Measurements from ENCODE around the gene MESP1. TPM values are rescaled to one million over a fixed set of nuclear protein-coding genes. Genes with fewer than 3 reads are reported as not detected.

The MESP1 gene
- total RNA-seq, 2 experiments from 2014 or later = 0.22 TPM; not detected in 1

GRCh38 chr15:89781055-89781454 lies 30.0 kb upstream of the MESP1 start:
- DNase-seq = peak in 3 of 14 experiments; percentile 10 to 62 (median 52)
- H3K27me3 ChIP-seq (ENCODE audit: control insufficient read depth in 1 of 2, insufficient read depth in 2 of 2, low read length in 2 of 2) = peaks cover 8 to 12% of the 10 kb centered on the region in 2 experiments
- H3K36me3 Mint-ChIP-seq (ENCODE audit: low read depth) = no peaks in the 10 kb centered on the region
- H3K9me3 ChIP-seq (ENCODE audit: control insufficient read depth in 1 of 2, insufficient read depth in 1 of 2, low read length in 2 of 2) = peaks cover 0 to 1% of the 10 kb centered on the region in 2 experiments
- no peak overlapping the region for H3K4me3 Mint-ChIP-seq
- peaks cover 20% of the 10 kb centered on the region for H3K4me1 ChIP-seq (ENCODE audit: insufficient read depth, low read length)
- no peaks in the 10 kb centered on the region for H3K9me3 Mint-ChIP-seq
- H3K27me3 Mint-ChIP-seq = peaks cover 36% of the 10 kb centered on the region
- peak; percentile 29 for ATAC-seq (ENCODE audit: poor library complexity)
- H3K27ac Mint-ChIP-seq = no peak overlapping the region
- no peaks in the 10 kb centered on the region for H3K36me3 ChIP-seq (ENCODE audit: insufficient read depth, low read length)
- no peak overlapping the region for H3K27ac ChIP-seq (ENCODE audit: low read depth in 1 of 2, low read length in 2 of 2)
- CTCF ChIA-PET = interaction anchor here (0.8 kb wide), 1 partner anchor 11 kb away, joined by 3 read pairs; no protein-coding TSS in a partner anchor
- H3K4me3 ChIP-seq (ENCODE audit: low read length) = no peak overlapping the region
- no peak for TF ChIP-seq CTCF (IDR thresholded peaks at IDR 0.05)
- no peaks in the 10 kb centered on the region for H3K4me1 Mint-ChIP-seq (ENCODE audit: low read depth)
- intact Hi-C loops (cut with DNase I, micrococcal nuclease) = no loop called here
- POLR2A ChIA-PET = no interaction called here

GRCh38 chr15:89780601-89781000 lies 29.6 kb upstream of the MESP1 start:
- peaks cover 0 to 4% of the 10 kb centered on the region in 2 experiments for H3K9me3 ChIP-seq (ENCODE audit: control insufficient read depth in 1 of 2, insufficient read depth in 1 of 2, low read length in 2 of 2)
- H3K36me3 Mint-ChIP-seq (ENCODE audit: low read depth) = no peaks in the 10 kb centered on the region
- no peak overlapping the region for H3K27ac Mint-ChIP-seq
- POLR2A ChIA-PET = no interaction called here
- H3K27me3 Mint-ChIP-seq = peaks cover 39% of the 10 kb centered on the region
- no peak for TF ChIP-seq CTCF (IDR thresholded peaks at IDR 0.05)
- no peak overlapping the region for H3K4me3 ChIP-seq (ENCODE audit: low read length)
- H3K27ac ChIP-seq (ENCODE audit: low read depth in 1 of 2, low read length in 2 of 2) = no peak overlapping the region
- no peak overlapping the region for H3K4me3 Mint-ChIP-seq
- DNase-seq (no peak), ATAC-seq (ENCODE audit: poor library complexity) (no peak)
- no peaks in the 10 kb centered on the region for H3K36me3 ChIP-seq (ENCODE audit: insufficient read depth, low read length)
- H3K4me1 ChIP-seq (ENCODE audit: insufficient read depth, low read length) = peaks cover 23% of the 10 kb centered on the region
- H3K4me1 Mint-ChIP-seq (ENCODE audit: low read depth) = no peaks in the 10 kb centered on the region
- CTCF ChIA-PET = no interaction called here
- H3K27me3 ChIP-seq (ENCODE audit: control insufficient read depth in 1 of 2, insufficient read depth in 2 of 2, low read length in 2 of 2) = peaks cover 12 to 16% of the 10 kb centered on the region in 2 experiments
- H3K9me3 Mint-ChIP-seq = no peaks in the 10 kb centered on the region
- intact Hi-C loops (cut with DNase I, micrococcal nuclease) = no loop called here

GRCh38 chr15:89778861-89779260 lies 27.8 kb upstream of the MESP1 start:
- ChIA-PET POLR2A (no interaction called here), CTCF (no interaction called here)
- Mint-ChIP-seq H3K27ac (no peak overlapping the region), H3K27me3 (peaks cover 49% of the 10 kb centered on the region), H3K36me3 (ENCODE audit: low read depth) (no peaks in the 10 kb centered on the region), H3K9me3 (no peaks in the 10 kb centered on the region), H3K4me3 (peak overlapping the region; percentile 4), H3K4me1 (ENCODE audit: low read depth) (no peaks in the 10 kb centered on the region)
- intact Hi-C loops (cut with DNase I, micrococcal nuclease) = no loop called here
- DNase-seq = no peak
- Histone ChIP-seq H3K4me3 (ENCODE audit: low read length) (no peak overlapping the region), H3K36me3 (ENCODE audit: insufficient read depth, low read length) (no peaks in the 10 kb centered on the region), H3K27me3 (ENCODE audit: control insufficient read depth in 1 of 2, insufficient read depth in 2 of 2, low read length in 2 of 2) (peaks cover 13 to 19% of the 10 kb centered on the region in 2 experiments), H3K9me3 (ENCODE audit: control insufficient read depth in 1 of 2, insufficient read depth in 1 of 2, low read length in 2 of 2) (peaks cover 0 to 4% of the 10 kb centered on the region in 2 experiments), H3K4me1 (ENCODE audit: insufficient read depth, low read length) (peaks cover 23% of the 10 kb centered on the region), H3K27ac (ENCODE audit: low read depth in 1 of 2, low read length in 2 of 2) (no peak overlapping the region)
- no peak for ATAC-seq (ENCODE audit: poor library complexity)
- TF ChIP-seq CTCF (IDR thresholded peaks at IDR 0.05) = no peak

Measured in CD4-positive, alpha-beta T cell (primary cell).